Progenitor cell of endocrine pancreas (in vitro differentiated cells): ENCODE measurements around the gene ASIC2. TPM values are rescaled to one million over a fixed set of nuclear protein-coding genes. Genes with fewer than 3 reads are reported as not detected.

Source experiments
- DNase-seq: peaks from one replicate; pipeline ENCODE4 v3.0.0; 2021; ENCODE audit warnings: low spot score; ENCODE audit not compliant: unreplicated experiment
- H3K27ac Mint-ChIP-seq: 2 replicates; pipeline ENCODE4 v1.8.0; 2021; ENCODE audit warnings: mild to moderate bottlenecking, moderate library complexity, mixed read lengths
- H3K27me3 Mint-ChIP-seq: 2 replicates; pipeline ENCODE4 v1.8.0; 2021; ENCODE audit warnings: mixed read lengths
- H3K36me3 Mint-ChIP-seq: 2 replicates; pipeline ENCODE4 v1.8.0; 2022; ENCODE audit warnings: mixed read lengths; ENCODE audit not compliant: insufficient read depth
- H3K4me1 Mint-ChIP-seq: 2 replicates; pipeline ENCODE4 v1.8.0; 2021; ENCODE audit warnings: low read depth, mixed read lengths
- H3K4me3 Mint-ChIP-seq: 2 replicates; pipeline ENCODE4 v1.8.0; 2021; ENCODE audit warnings: low read depth, mild to moderate bottlenecking, moderate library complexity, mixed read lengths
- H3K9me3 Mint-ChIP-seq: 2 replicates; pipeline ENCODE4 v1.8.0; 2021; ENCODE audit warnings: low read depth, mixed read lengths
- total RNA-seq: library from RNA; stranded (reverse); gene quantifications from 2 replicates; pipeline ENCODE4 v1.2.1, GENCODE V29; 2021
- TF ChIP-seq, protein P1 (sequence below): fragments of 200-600 bp; sonication (generic); IDR thresholded peaks from one replicate; pipeline ENCODE4 v1.5.0; 2021; ENCODE audit warnings: antibody characterized with exemption, mild to moderate bottlenecking; ENCODE audit not compliant: unreplicated experiment

Gene ASIC2
- total RNA-seq, 1 donor from 2014 or later = 0.29 TPM

DNA sequence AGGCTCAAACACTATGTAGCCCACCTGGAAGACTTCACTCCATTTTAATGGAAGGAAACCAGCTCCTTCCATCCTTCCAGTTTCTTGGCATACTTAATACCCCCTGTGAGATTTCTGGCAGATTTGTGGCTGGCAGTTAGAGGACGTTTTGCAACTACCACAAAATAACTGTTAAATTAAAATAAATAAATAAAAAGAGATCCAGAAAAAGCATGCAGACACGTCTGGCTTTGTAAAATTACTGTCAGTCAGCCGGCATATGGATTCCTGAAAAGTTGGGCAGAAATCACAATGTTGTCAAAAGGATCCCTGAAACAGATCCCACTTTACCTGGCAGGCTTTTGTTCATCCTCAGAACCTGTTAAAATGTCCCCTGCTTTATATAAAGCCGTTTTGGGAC lies 113.9 kb downstream of the ASIC2 start:
- no peaks in the 10 kb centered on the region for H3K36me3 Mint-ChIP-seq
- H3K4me1 Mint-ChIP-seq = no peaks in the 10 kb centered on the region
- peaks cover 22% of the 10 kb centered on the region for H3K27me3 Mint-ChIP-seq
- no peak overlapping the region for H3K27ac Mint-ChIP-seq
- TF ChIP-seq, protein P1, sequence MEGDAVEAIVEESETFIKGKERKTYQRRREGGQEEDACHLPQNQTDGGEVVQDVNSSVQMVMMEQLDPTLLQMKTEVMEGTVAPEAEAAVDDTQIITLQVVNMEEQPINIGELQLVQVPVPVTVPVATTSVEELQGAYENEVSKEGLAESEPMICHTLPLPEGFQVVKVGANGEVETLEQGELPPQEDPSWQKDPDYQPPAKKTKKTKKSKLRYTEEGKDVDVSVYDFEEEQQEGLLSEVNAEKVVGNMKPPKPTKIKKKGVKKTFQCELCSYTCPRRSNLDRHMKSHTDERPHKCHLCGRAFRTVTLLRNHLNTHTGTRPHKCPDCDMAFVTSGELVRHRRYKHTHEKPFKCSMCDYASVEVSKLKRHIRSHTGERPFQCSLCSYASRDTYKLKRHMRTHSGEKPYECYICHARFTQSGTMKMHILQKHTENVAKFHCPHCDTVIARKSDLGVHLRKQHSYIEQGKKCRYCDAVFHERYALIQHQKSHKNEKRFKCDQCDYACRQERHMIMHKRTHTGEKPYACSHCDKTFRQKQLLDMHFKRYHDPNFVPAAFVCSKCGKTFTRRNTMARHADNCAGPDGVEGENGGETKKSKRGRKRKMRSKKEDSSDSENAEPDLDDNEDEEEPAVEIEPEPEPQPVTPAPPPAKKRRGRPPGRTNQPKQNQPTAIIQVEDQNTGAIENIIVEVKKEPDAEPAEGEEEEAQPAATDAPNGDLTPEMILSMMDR = no peak
- H3K4me3 Mint-ChIP-seq = no peak overlapping the region
- no peak for DNase-seq
- H3K9me3 Mint-ChIP-seq = no peaks in the 10 kb centered on the region

DNA sequence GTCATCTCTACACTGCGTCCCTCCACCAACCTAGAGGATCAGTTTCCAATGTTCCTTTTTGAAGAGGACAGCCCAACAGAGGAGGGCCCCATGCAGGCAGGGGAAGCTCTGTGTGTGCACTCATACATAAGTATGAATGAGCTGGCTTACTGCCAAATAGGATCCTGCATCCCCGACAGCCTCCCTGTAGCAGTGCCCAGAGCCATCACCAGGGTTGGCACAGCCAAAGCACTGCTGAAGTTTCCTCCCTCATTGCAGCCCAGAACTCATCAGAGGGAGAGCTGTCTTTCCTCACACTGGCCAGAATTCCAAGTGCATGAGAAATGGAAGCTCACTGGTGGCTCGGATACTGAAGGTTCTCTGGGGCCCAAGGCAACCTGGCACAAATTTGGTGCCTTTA lies 114.4 kb downstream of the ASIC2 start:
- H3K27me3 Mint-ChIP-seq = peaks cover 20% of the 10 kb centered on the region
- no peaks in the 10 kb centered on the region for H3K9me3 Mint-ChIP-seq
- no peak overlapping the region for H3K4me3 Mint-ChIP-seq
- H3K4me1 Mint-ChIP-seq = no peaks in the 10 kb centered on the region
- DNase-seq = no peak
- no peaks in the 10 kb centered on the region for H3K36me3 Mint-ChIP-seq
- TF ChIP-seq, protein P1 = no peak
- H3K27ac Mint-ChIP-seq = no peak overlapping the region

DNA sequence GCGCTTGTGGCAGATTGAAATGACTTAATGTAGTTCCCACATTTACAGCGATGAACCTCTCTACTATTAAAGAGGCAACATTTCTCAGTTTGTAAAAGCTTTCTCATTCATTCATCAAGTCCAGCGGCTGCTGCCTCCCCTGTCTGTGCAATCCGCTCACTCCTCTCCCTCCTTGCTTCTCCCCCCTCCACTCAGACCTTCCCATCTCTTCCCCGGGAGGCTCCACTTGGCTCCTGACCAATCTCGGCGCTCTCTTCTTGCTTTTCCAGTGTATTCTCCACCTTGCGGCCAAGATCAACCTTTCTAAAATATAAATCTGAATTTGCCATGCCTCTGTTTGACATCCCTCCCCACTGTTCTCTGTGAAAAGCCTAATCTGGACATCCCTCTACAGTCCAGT lies 117.5 kb downstream of the ASIC2 start:
- DNase-seq = no peak
- Mint-ChIP-seq H3K4me3 (no peak overlapping the region), H3K27me3 (peaks cover 17% of the 10 kb centered on the region), H3K4me1 (no peaks in the 10 kb centered on the region), H3K27ac (no peak overlapping the region), H3K36me3 (no peaks in the 10 kb centered on the region), H3K9me3 (no peaks in the 10 kb centered on the region)
- TF ChIP-seq, protein P1 = no peak

DNA sequence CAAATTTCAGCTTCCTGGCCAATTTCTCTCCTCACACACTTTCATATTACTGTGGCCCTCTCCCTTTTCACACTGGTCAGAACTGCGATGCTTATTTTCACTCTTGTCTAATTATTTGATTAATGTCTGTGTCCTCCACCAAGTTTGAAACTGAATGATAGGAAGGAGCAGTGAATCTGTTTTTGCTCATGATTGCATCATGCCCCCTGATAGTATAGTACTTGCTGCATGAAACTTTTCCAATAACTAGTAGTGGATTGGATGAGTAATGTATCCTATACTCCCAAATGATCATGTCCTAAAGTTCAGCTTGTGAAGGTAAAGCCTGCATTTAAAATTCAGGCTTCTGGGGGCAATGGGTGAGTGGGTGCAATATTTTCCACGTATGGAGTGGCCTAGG lies 121.2 kb downstream of the ASIC2 start:
- no peak for DNase-seq
- no peaks in the 10 kb centered on the region for H3K4me1 Mint-ChIP-seq
- H3K9me3 Mint-ChIP-seq = no peaks in the 10 kb centered on the region
- H3K36me3 Mint-ChIP-seq = no peaks in the 10 kb centered on the region
- no peak overlapping the region for H3K27ac Mint-ChIP-seq
- H3K4me3 Mint-ChIP-seq = no peak overlapping the region
- TF ChIP-seq, protein P1 = no peak
- peaks cover 21% of the 10 kb centered on the region for H3K27me3 Mint-ChIP-seq

DNA sequence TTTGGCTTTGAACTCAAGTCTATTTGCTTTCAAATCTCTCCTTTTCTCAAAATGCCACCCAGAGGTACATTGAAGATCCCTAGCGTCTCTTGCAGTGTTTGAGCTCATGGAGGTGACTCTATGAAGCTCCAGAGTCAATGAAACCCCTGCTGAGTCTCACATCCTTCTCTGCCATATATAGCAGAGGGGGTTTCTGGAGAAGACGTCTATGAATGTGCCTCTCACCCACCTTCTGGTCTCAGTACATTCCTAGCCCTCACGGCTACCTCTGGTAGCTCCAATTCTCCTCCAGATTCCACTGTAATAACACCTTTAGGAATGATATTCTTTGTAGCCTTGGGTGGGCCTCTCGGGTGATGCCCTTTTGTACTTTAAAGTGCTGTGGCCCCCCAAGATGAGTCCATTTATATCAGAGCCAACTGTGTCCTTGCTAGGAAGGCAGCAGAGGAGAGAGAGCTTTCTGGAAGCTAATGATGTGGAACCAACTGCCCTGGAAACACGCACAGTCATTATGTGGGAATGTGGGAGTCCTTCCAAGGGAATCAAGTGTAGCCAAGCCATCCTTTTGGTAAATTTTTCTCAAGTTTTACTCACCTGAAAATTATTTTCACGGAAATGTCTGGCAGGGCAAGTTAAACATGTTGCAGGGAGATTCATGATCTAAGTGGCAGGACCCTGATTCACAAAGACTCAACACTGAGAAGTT lies 123.4 kb downstream of the ASIC2 start:
- Mint-ChIP-seq H3K9me3 (no peaks in the 10 kb centered on the region), H3K4me3 (no peak overlapping the region), H3K27ac (no peak overlapping the region), H3K27me3 (peaks cover 14% of the 10 kb centered on the region), H3K4me1 (no peaks in the 10 kb centered on the region), H3K36me3 (no peaks in the 10 kb centered on the region)
- no peak for DNase-seq
- TF ChIP-seq, protein P1 = no peak
